OCI-LY7 (cell line): ENCODE results near the gene GABRG3. TPM values are rescaled to one million over a fixed set of nuclear protein-coding genes. Genes with fewer than 3 reads are reported as not detected.

Source experiments
- BruUV-seq: library from RNA; stranded (reverse); fragments of 400-500 nt; replicated peaks from 2 replicates; lab custom pipeline; 2021; lab: Mats Ljungman, UMichigan
- CTCF ChIA-PET: fragments of 300-600 bp; sonication (Branson Sonifier 250); formaldehyde crosslinking; loops from one replicate; lab custom pipeline; 2022; ENCODE audit warnings: antibody characterized with exemption; ENCODE audit not compliant: unreplicated experiment; lab: Charles Lee
- POLR2A ChIA-PET: fragments of 300-600 bp; sonication (Branson Sonifier 250); formaldehyde crosslinking; loops from one replicate; lab custom pipeline; 2022; ENCODE audit warnings: antibody characterized with exemption; lab: Charles Lee
- DNase-seq: peaks from one replicate; pipeline ENCODE4 v3.0.0-alpha.2; 2015; ENCODE audit warnings: low spot score
- H2AFZ ChIP-seq: fragments of 200-600 bp; sonication (generic), shearing (Covaris generic); 2 replicates; pipeline ENCODE4 v1.6.1; 2014; ENCODE audit warnings: mild to moderate bottlenecking, antibody characterized with exemption, low read length, moderate library complexity
- H3K27ac ChIP-seq: fragments of 200-600 bp; sonication (generic); 2 replicates; pipeline ENCODE4 v1.5.1; 2014; ENCODE audit warnings: mixed run types, low read depth, mild to moderate bottlenecking, moderate library complexity, low read length, inconsistent platforms; ENCODE audit not compliant: poor library complexity, severe bottlenecking
- H3K36me3 ChIP-seq: fragments of 200-600 bp; sonication (generic); 2 replicates; pipeline ENCODE4 v1.6.1; 2014; ENCODE audit warnings: mild to moderate bottlenecking, antibody characterized with exemption, low read length, moderate library complexity, mixed read lengths; ENCODE audit not compliant: insufficient read depth
- H3K4me1 ChIP-seq: fragments of 200-600 bp; sonication (generic); 2 replicates; pipeline ENCODE4 v1.5.1; 2014; ENCODE audit warnings: mild to moderate bottlenecking, low read length; ENCODE audit not compliant: insufficient read depth, poor library complexity, severe bottlenecking
- H3K4me2 ChIP-seq: fragments of 200-600 bp; sonication (generic); 2 replicates; pipeline ENCODE4 v1.6.1; 2014; ENCODE audit warnings: mild to moderate bottlenecking, low read length
- H3K4me3 ChIP-seq: fragments of 200-600 bp; sonication (generic); 2 replicates; pipeline ENCODE4 v1.5.1; 2014; ENCODE audit warnings: mild to moderate bottlenecking, low read depth, low read length; ENCODE audit not compliant: poor library complexity, severe bottlenecking
- H3K79me2 ChIP-seq: fragments of 200-600 bp; sonication (generic); 2 replicates; pipeline ENCODE4 v1.6.1; 2016; ENCODE audit warnings: low read depth, mild to moderate bottlenecking, low read length, moderate library complexity, mixed read lengths; ENCODE audit not compliant: insufficient read depth
- H3K9me2 ChIP-seq: fragments of 200-600 bp; sonication (generic); 2 replicates; pipeline ENCODE4 v1.6.1; 2016; ENCODE audit warnings: mild to moderate bottlenecking, low read length, mixed read lengths; ENCODE audit not compliant: insufficient read depth
- H3K9me3 ChIP-seq: fragments of 200-600 bp; sonication (generic); 2 replicates; pipeline ENCODE4 v1.6.1; 2014; ENCODE audit warnings: mild to moderate bottlenecking, mixed run types, low read length, mixed read lengths
- H4K20me1 ChIP-seq: fragments of 200-600 bp; sonication (generic); 2 replicates; pipeline ENCODE4 v1.6.1; 2014; ENCODE audit warnings: mild to moderate bottlenecking, antibody characterized with exemption, low read length, moderate library complexity, mixed read lengths; ENCODE audit not compliant: insufficient read depth
- CTCF ChIP-seq: fragments of 200-600 bp; sonication (generic); conservative IDR thresholded peaks from 2 replicates; pipeline ENCODE4 v1.5.1; 2014; ENCODE audit warnings: mild to moderate bottlenecking, antibody characterized with exemption, low read length, moderate library complexity, mixed read lengths
- EZH2phosphoT487 ChIP-seq: fragments of 200-600 bp; sonication (generic); IDR thresholded peaks from 2 replicates; pipeline ENCODE4 v1.6.1; 2018; ENCODE audit warnings: low read depth, borderline replicate concordance, mild to moderate bottlenecking, mixed run types, antibody characterized with exemption, low read length, moderate library complexity, mixed read lengths
- intact Hi-C: fragments of 100-400 bp; cut with micrococcal nuclease; formaldehyde crosslinking; loops from one replicate; pipeline ENCODE4 v1.10.0; 2022; ENCODE audit not compliant: unreplicated experiment
- total RNA-seq, 2 experiments: library from RNA; depleted of rRNA in 1 of 2; stranded (reverse); fragments of >200 nt in 1 of 2; shearing (Covaris generic) in 1 of 2; gene quantifications; 2 replicates each; pipeline ENCODE4 v1.2.3, GENCODE V29; 2014 to 2022

The GABRG3 gene
- total RNA-seq, 2 experiments from 2014 or later: not detected

GRCh38 chr15:27070841-27071240 is 99.9 kb downstream of the GABRG3 start:
- H3K36me3 ChIP-seq: no peaks in the 10 kb centered on the region
- no peak overlapping the region for H2AFZ ChIP-seq
- POLR2A ChIA-PET: interaction anchor here (0.6 kb wide), 1 partner anchor 17 kb away, joined by 5 read pairs; no protein-coding TSS in a partner anchor
- TF ChIP-seq EZH2phosphoT487: no peak
- no peak for TF ChIP-seq CTCF
- no peak overlapping the region for H3K27ac ChIP-seq
- CTCF ChIA-PET: no interaction called here
- H3K4me2 ChIP-seq: no peak overlapping the region
- H3K4me3 ChIP-seq: no peak overlapping the region
- no peak for DNase-seq
- no peaks in the 10 kb centered on the region for H4K20me1 ChIP-seq
- no peaks in the 10 kb centered on the region for H3K4me1 ChIP-seq
- intact Hi-C loops: no loop called here
- H3K9me3 ChIP-seq: no peaks in the 10 kb centered on the region
- no peaks in the 10 kb centered on the region for H3K9me2 ChIP-seq
- no peaks in the 10 kb centered on the region for H3K79me2 ChIP-seq
- BruUV-seq: no TSS peak

GRCh38 chr15:27074179-27074578 is 103.2 kb downstream of the GABRG3 start:
- no peak overlapping the region for H3K4me2 ChIP-seq
- no peak for DNase-seq
- no TSS peak for BruUV-seq
- intact Hi-C loops: no loop called here
- CTCF ChIA-PET: no interaction called here
- no peak overlapping the region for H3K4me3 ChIP-seq
- POLR2A ChIA-PET: no interaction called here
- no peaks in the 10 kb centered on the region for H4K20me1 ChIP-seq
- H3K27ac ChIP-seq: no peak overlapping the region
- no peaks in the 10 kb centered on the region for H3K9me3 ChIP-seq
- no peaks in the 10 kb centered on the region for H3K36me3 ChIP-seq
- no peak overlapping the region for H2AFZ ChIP-seq
- no peak for TF ChIP-seq EZH2phosphoT487
- TF ChIP-seq CTCF: no peak
- H3K4me1 ChIP-seq: no peaks in the 10 kb centered on the region
- no peaks in the 10 kb centered on the region for H3K9me2 ChIP-seq
- H3K79me2 ChIP-seq: no peaks in the 10 kb centered on the region

DNA sequence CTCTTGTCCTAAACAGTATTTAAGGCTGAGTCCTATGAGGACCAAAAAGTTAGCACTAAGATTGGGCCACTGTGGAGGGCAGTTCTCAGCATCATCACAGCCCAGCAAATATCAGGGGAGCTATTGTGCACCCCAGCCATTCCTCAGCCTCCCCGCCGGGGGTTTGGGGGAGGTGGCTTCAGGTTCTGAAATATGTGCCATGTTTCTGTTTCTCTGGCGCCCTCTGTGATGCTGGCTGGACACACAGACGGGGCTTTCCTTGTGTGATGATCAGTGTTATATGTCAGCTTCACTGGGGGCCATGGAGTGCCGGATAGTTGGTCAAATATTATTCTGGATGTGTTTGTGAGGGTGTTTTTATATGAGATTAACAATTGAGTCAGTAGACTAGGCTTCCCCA is 106.8 kb downstream of the GABRG3 start:
- H3K79me2 ChIP-seq: no peaks in the 10 kb centered on the region
- intact Hi-C loops: no loop called here
- no peaks in the 10 kb centered on the region for H3K9me2 ChIP-seq
- no peak for TF ChIP-seq CTCF
- no peak for TF ChIP-seq EZH2phosphoT487
- no TSS peak for BruUV-seq
- no peaks in the 10 kb centered on the region for H3K9me3 ChIP-seq
- ChIA-PET CTCF (no interaction called here), POLR2A (no interaction called here)
- no peak overlapping the region for H3K27ac ChIP-seq
- H2AFZ ChIP-seq: no peak overlapping the region
- no peaks in the 10 kb centered on the region for H3K36me3 ChIP-seq
- H3K4me2 ChIP-seq: no peak overlapping the region
- H3K4me1 ChIP-seq: no peaks in the 10 kb centered on the region
- H4K20me1 ChIP-seq: no peaks in the 10 kb centered on the region
- no peak overlapping the region for H3K4me3 ChIP-seq
- no peak for DNase-seq
